ENCODE measurements around the gene PIM1.
A peak's percentile ranks its signal among the peaks of the same experiment; 100 is the strongest.

PIM1 gene

GRCh38 chr6:37142050-37142614, 27.8 kb upstream of the PIM1 start:
- Mint-ChIP-seq H3K27me3 (no peaks in the 10 kb centered on the region), H3K36me3 (ENCODE audit: insufficient read depth) (no peaks in the 10 kb centered on the region), H3K4me1 (ENCODE audit: low read depth in 2 of 2) (peaks cover 12 to 22% of the 10 kb centered on the region in 2 donors), H3K4me3 (no peak overlapping the region), H3K9me3 (no peaks in the 10 kb centered on the region), H3K27ac (peak overlapping the region in 1 of 2 donors; percentile 78)
- ATAC-seq (replicated peaks) = peak; percentile 22
- DNase-seq = no peak

GRCh38 chr6:37143585-37143984, 26.4 kb upstream of the PIM1 start:
- H3K4me1 Mint-ChIP-seq (ENCODE audit: low read depth in 2 of 2) = peaks cover 0 to 10% of the 10 kb centered on the region in 2 donors
- H3K4me3 Mint-ChIP-seq = no peak overlapping the region
- peak overlapping the region in 1 of 2 donors; percentile 62 for H3K27ac Mint-ChIP-seq
- no peak for DNase-seq
- no peaks in the 10 kb centered on the region for H3K36me3 Mint-ChIP-seq (ENCODE audit: insufficient read depth)
- no peak for ATAC-seq (replicated peaks)
- H3K27me3 Mint-ChIP-seq = no peaks in the 10 kb centered on the region
- no peaks in the 10 kb centered on the region for H3K9me3 Mint-ChIP-seq

- H3K4me3 Mint-ChIP-seq = no peak overlapping the region
- ATAC-seq (replicated peaks) (no peak), DNase-seq (no peak)
- H3K27ac Mint-ChIP-seq = no peak overlapping the region
- H3K4me1 Mint-ChIP-seq (ENCODE audit: low read depth in 2 of 2) = peaks cover 0 to 12% of the 10 kb centered on the region in 2 donors
- no peaks in the 10 kb centered on the region for H3K36me3 Mint-ChIP-seq (ENCODE audit: insufficient read depth)
- no peaks in the 10 kb centered on the region for H3K9me3 Mint-ChIP-seq
- peaks cover 6 to 8% of the 10 kb centered on the region in 2 donors for H3K27me3 Mint-ChIP-seq
Measured at GRCh38 chr6:37145443-37145842, 24.5 kb upstream of the PIM1 start.

- Mint-ChIP-seq H3K36me3 (ENCODE audit: insufficient read depth) (no peaks in the 10 kb centered on the region), H3K27me3 (peaks cover 6 to 9% of the 10 kb centered on the region in 2 donors), H3K27ac (no peak overlapping the region), H3K4me1 (ENCODE audit: low read depth in 2 of 2) (peaks cover 0 to 8% of the 10 kb centered on the region in 2 donors), H3K4me3 (no peak overlapping the region), H3K9me3 (no peaks in the 10 kb centered on the region)
- DNase-seq = no peak
- ATAC-seq (replicated peaks) = no peak
Measured at GRCh38 chr6:37146735-37147157, 23.2 kb upstream of the PIM1 start.

GRCh38 chr6:37149745-37150144, 20.2 kb upstream of the PIM1 start:
- no peaks in the 10 kb centered on the region for H3K36me3 Mint-ChIP-seq (ENCODE audit: insufficient read depth)
- no peak overlapping the region for H3K4me3 Mint-ChIP-seq
- no peak for ATAC-seq (replicated peaks)
- no peak overlapping the region for H3K27ac Mint-ChIP-seq
- no peak for DNase-seq
- H3K4me1 Mint-ChIP-seq (ENCODE audit: low read depth in 2 of 2) = peaks cover 0 to 3% of the 10 kb centered on the region in 2 donors
- H3K9me3 Mint-ChIP-seq = no peaks in the 10 kb centered on the region
- peaks cover 6 to 9% of the 10 kb centered on the region in 2 donors for H3K27me3 Mint-ChIP-seq

GRCh38 chr6:37150314-37150713, 19.6 kb upstream of the PIM1 start:
- peaks cover 5 to 6% of the 10 kb centered on the region in 2 donors for H3K4me1 Mint-ChIP-seq (ENCODE audit: low read depth in 2 of 2)
- H3K9me3 Mint-ChIP-seq = no peaks in the 10 kb centered on the region
- H3K4me3 Mint-ChIP-seq = no peak overlapping the region
- H3K36me3 Mint-ChIP-seq (ENCODE audit: insufficient read depth) = no peaks in the 10 kb centered on the region
- no peak for ATAC-seq (replicated peaks)
- H3K27ac Mint-ChIP-seq = no peak overlapping the region
- H3K27me3 Mint-ChIP-seq = peaks cover 6 to 9% of the 10 kb centered on the region in 2 donors
- DNase-seq = no peak

- DNase-seq (no peak), ATAC-seq (replicated peaks) (peak; percentile 74)
- Mint-ChIP-seq H3K4me1 (ENCODE audit: low read depth in 2 of 2) (peaks cover 7 to 10% of the 10 kb centered on the region in 2 donors), H3K9me3 (no peaks in the 10 kb centered on the region), H3K36me3 (ENCODE audit: insufficient read depth) (no peaks in the 10 kb centered on the region), H3K27me3 (no peaks in the 10 kb centered on the region), H3K27ac (peak overlapping the region in 1 of 2 donors; percentile 88), H3K4me3 (peak overlapping the region; percentile 59 to 60)
Measured at GRCh38 chr6:37155394-37156312, 14.3 kb upstream of the PIM1 start.

- ATAC-seq (replicated peaks) (no peak), DNase-seq (no peak)
- no peaks in the 10 kb centered on the region for H3K36me3 Mint-ChIP-seq (ENCODE audit: insufficient read depth)
- H3K4me1 Mint-ChIP-seq (ENCODE audit: low read depth in 2 of 2) = peaks cover 7 to 9% of the 10 kb centered on the region in 2 donors
- H3K9me3 Mint-ChIP-seq = no peaks in the 10 kb centered on the region
- no peak overlapping the region for H3K27ac Mint-ChIP-seq
- H3K27me3 Mint-ChIP-seq = no peaks in the 10 kb centered on the region
- H3K4me3 Mint-ChIP-seq = no peak overlapping the region
Measured at GRCh38 chr6:37158508-37158907, 11.4 kb upstream of the PIM1 start.

GRCh38 chr6:37160922-37161778, 8.8 kb upstream of the PIM1 start:
- ATAC-seq (replicated peaks) (no peak), DNase-seq (no peak)
- Mint-ChIP-seq H3K27me3 (no peaks in the 10 kb centered on the region), H3K36me3 (ENCODE audit: insufficient read depth) (no peaks in the 10 kb centered on the region), H3K27ac (no peak overlapping the region), H3K4me1 (ENCODE audit: low read depth in 2 of 2) (peaks cover 0 to 10% of the 10 kb centered on the region in 2 donors), H3K9me3 (no peaks in the 10 kb centered on the region), H3K4me3 (no peak overlapping the region)

DNA sequence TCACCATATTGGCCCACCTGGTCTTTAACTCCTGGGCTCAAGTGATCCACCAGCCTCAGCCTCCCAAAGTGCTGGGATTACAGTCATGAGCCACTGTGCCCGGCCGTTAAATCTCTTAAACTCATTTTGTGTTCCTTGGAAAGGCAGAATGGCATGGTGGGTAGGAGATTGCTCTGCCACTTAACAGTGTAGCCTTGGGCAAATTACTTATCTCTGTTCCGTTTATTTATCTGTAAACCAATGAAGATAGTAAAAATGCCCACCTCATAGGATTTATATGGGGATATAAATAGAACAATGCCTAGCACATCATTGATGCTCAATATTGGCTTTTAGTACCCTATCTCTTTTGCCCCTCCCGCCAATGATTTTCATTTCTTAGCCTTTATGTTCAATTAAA, 7.2 kb upstream of the PIM1 start:
- ATAC-seq (replicated peaks) (no peak), DNase-seq (no peak)
- no peaks in the 10 kb centered on the region for H3K36me3 Mint-ChIP-seq (ENCODE audit: insufficient read depth)
- H3K27ac Mint-ChIP-seq = no peak overlapping the region
- H3K9me3 Mint-ChIP-seq = no peaks in the 10 kb centered on the region
- no peak overlapping the region for H3K4me3 Mint-ChIP-seq
- H3K27me3 Mint-ChIP-seq = no peaks in the 10 kb centered on the region
- H3K4me1 Mint-ChIP-seq (ENCODE audit: low read depth in 2 of 2) = peaks cover 0 to 7% of the 10 kb centered on the region in 2 donors

DNA sequence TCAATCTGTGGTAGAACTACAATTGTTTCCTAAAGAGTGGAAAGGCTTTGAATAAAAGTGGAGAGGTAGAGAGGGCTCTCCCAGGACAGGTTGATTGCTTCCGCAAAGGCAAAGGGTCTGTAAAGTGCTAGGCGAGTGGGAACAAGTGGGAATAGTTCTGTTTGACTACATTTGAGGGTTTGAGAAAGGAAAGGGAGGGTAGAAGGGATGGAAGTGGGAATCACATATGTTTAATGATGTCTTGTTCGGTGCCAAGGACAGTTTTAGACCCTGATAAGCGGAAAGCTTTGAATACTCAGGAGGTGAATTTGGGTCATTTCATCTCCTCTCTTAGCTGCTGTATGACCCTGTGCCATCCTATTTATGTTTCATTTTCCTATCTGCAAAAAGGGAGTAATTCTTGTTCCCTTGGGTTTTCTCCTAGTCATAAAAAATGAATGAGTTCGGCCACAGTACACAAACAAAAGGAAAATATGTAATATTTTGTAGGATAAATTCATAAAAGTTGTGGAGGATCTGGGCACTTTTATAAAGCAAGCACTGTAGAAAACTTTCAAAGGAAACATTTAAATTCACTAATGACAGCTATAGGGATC, 1.7 kb upstream of the PIM1 start:
- peaks cover 21 to 31% of the 10 kb centered on the region in 2 donors for H3K4me1 Mint-ChIP-seq (ENCODE audit: low read depth in 2 of 2)
- DNase-seq = no peak
- H3K27me3 Mint-ChIP-seq = no peaks in the 10 kb centered on the region
- H3K9me3 Mint-ChIP-seq = no peaks in the 10 kb centered on the region
- peak overlapping the region; percentile 47 to 94 for H3K4me3 Mint-ChIP-seq
- H3K27ac Mint-ChIP-seq = peak overlapping the region; percentile 95 to 98
- no peak for ATAC-seq (replicated peaks)
- peaks cover 43% of the 10 kb centered on the region for H3K36me3 Mint-ChIP-seq (ENCODE audit: insufficient read depth)

GRCh38 chr6:37168811-37169495, 999 bp upstream of the PIM1 start:
- Mint-ChIP-seq H3K4me3 (peak overlapping the region; percentile 94 to 96), H3K4me1 (ENCODE audit: low read depth in 2 of 2) (peaks cover 28 to 38% of the 10 kb centered on the region in 2 donors), H3K36me3 (ENCODE audit: insufficient read depth) (peaks cover 50% of the 10 kb centered on the region), H3K27ac (peak overlapping the region; percentile 95 to 98), H3K9me3 (no peaks in the 10 kb centered on the region), H3K27me3 (no peaks in the 10 kb centered on the region)
- no peak for ATAC-seq (replicated peaks)
- no peak for DNase-seq

Data from effector memory CD8-positive, alpha-beta T cell (primary cell).